HepG2 (cell line): ENCODE data around the gene ZNRF3. TPM values are rescaled to one million over a fixed set of nuclear protein-coding genes. Genes with fewer than 3 reads are reported as not detected.

ENCODE experiments used
- EED ChIP-seq: sonication (generic); formaldehyde crosslinking; IDR thresholded peaks from 2 replicates; pipeline ENCODE4 v1.5.0; 2020; ENCODE audit warnings: mild to moderate bottlenecking, missing genetic modification reagents
- FOSL1 ChIP-seq: sonication (generic); formaldehyde crosslinking; IDR thresholded peaks from 2 replicates; pipeline ENCODE4 v1.9.0; 2021; ENCODE audit warnings: missing genetic modification reagents, borderline replicate concordance
- FOXK2 ChIP-seq: fragments of 450-650 bp; IDR thresholded peaks from 2 replicates; pipeline ENCODE4 v1.6.1; 2016
- HDAC6 ChIP-seq: fragments of 200-600 bp; sonication (generic); IDR thresholded peaks from 2 replicates; pipeline ENCODE4 v1.7.0; 2017; ENCODE audit warnings: mild to moderate bottlenecking, antibody characterized with exemption, low read length, low read depth
- HNF4G ChIP-seq, 2 experiments: sonication (generic) in 1 of 2; formaldehyde crosslinking in 1 of 2; IDR thresholded peaks; 2 replicates each; pipeline versions ENCODE4 v1.4.0 to v1.6.1; 2011 to 2020; ENCODE audit warnings: borderline replicate concordance in 2 of 2, low read depth in 2 of 2, mild to moderate bottlenecking in 2 of 2, low read length in 1 of 2, missing genetic modification reagents in 1 of 2, moderate library complexity in 1 of 2
- HOXA9 ChIP-seq: sonication (generic); formaldehyde crosslinking; IDR thresholded peaks from 2 replicates; pipeline ENCODE4 v1.8.1; 2022; ENCODE audit warnings: missing genetic modification reagents, mild to moderate bottlenecking, moderate library complexity, borderline replicate concordance
- IKZF5 ChIP-seq: IDR thresholded peaks from 2 replicates; pipeline ENCODE4 v1.6.1; 2018; ENCODE audit warnings: missing genetic modification reagents, mild to moderate bottlenecking, missing compliant biosample characterization
- KMT2A ChIP-seq: sonication (generic); formaldehyde crosslinking; IDR thresholded peaks from 2 replicates; pipeline ENCODE4 v1.4.0; 2020; ENCODE audit warnings: missing genetic modification reagents
- MLX ChIP-seq: IDR thresholded peaks from 2 replicates; pipeline ENCODE4 v1.6.1; 2016
- MYNN ChIP-seq: sonication (generic); formaldehyde crosslinking; IDR thresholded peaks from 2 replicates; pipeline ENCODE4 v1.4.0; 2020; ENCODE audit warnings: mild to moderate bottlenecking, low read depth, missing genetic modification reagents
- REL ChIP-seq: sonication (generic); formaldehyde crosslinking; conservative IDR thresholded peaks from 2 replicates; pipeline ENCODE4 v1.8.0; 2022; ENCODE audit warnings: mild to moderate bottlenecking, missing genetic modification reagents, moderate library complexity
- RXRB ChIP-seq: IDR thresholded peaks from 2 replicates; pipeline ENCODE4 v1.6.1; 2016; ENCODE audit warnings: borderline replicate concordance, missing genetic modification reagents, missing compliant biosample characterization
- SIX4 ChIP-seq: sonication (generic); formaldehyde crosslinking; IDR thresholded peaks from 2 replicates; pipeline ENCODE4 v1.4.0; 2020; ENCODE audit warnings: missing genetic modification reagents
- TEAD2 ChIP-seq: sonication (generic); formaldehyde crosslinking; IDR thresholded peaks from 2 replicates; pipeline ENCODE4 v1.9.0; 2021; ENCODE audit warnings: missing genetic modification reagents
- TEAD3 ChIP-seq: optimal IDR thresholded peaks from 2 replicates; pipeline ENCODE3; 2016; ENCODE audit warnings: borderline replicate concordance
- THAP11 ChIP-seq: IDR thresholded peaks from 2 replicates; pipeline ENCODE4 v1.6.1; 2016; ENCODE audit warnings: missing biosample characterization, missing genetic modification reagents
- ZBTB7B ChIP-seq: sonication (generic); formaldehyde crosslinking; IDR thresholded peaks from 2 replicates; pipeline ENCODE4 v1.4.0; 2020; ENCODE audit warnings: missing genetic modification reagents
- ZC3H4 ChIP-seq: sonication (generic); formaldehyde crosslinking; IDR thresholded peaks from 2 replicates; pipeline ENCODE4 v1.4.0; 2020; ENCODE audit warnings: missing genetic modification reagents, borderline replicate concordance
- ZIK1 ChIP-seq: sonication (generic); formaldehyde crosslinking; IDR thresholded peaks from 2 replicates; pipeline ENCODE4 v1.5.0; 2020; ENCODE audit warnings: mild to moderate bottlenecking, low read depth, missing genetic modification reagents, borderline replicate concordance
- ZNF143 ChIP-seq: sonication (generic); formaldehyde crosslinking; IDR thresholded peaks from 2 replicates; pipeline ENCODE4 v1.4.0; 2020; ENCODE audit warnings: missing genetic modification reagents
- ZNF331 ChIP-seq: sonication (generic); formaldehyde crosslinking; IDR thresholded peaks from 2 replicates; pipeline ENCODE4 v1.4.0; 2020; ENCODE audit warnings: missing genetic modification reagents
- ZNF460 ChIP-seq: sonication (generic); formaldehyde crosslinking; IDR thresholded peaks from 2 replicates; pipeline ENCODE4 v1.5.1; 2020; ENCODE audit warnings: missing genetic modification reagents, mild to moderate bottlenecking, borderline replicate concordance
- ZNF816 ChIP-seq: sonication (generic); formaldehyde crosslinking; IDR thresholded peaks from 2 replicates; pipeline ENCODE4 v1.8.0; 2022; ENCODE audit warnings: missing genetic modification reagents, mild to moderate bottlenecking, borderline replicate concordance
- ZNF83 ChIP-seq: sonication (generic); formaldehyde crosslinking; IDR thresholded peaks from 2 replicates; pipeline ENCODE4 v1.4.0; 2020; ENCODE audit warnings: missing genetic modification reagents, mild to moderate bottlenecking, borderline replicate concordance
- ZNF850 ChIP-seq: sonication (generic); formaldehyde crosslinking; conservative IDR thresholded peaks from 2 replicates; pipeline ENCODE4 v1.9.0; 2021; ENCODE audit warnings: mild to moderate bottlenecking, missing genetic modification reagents
- polyA plus RNA-seq, 8 experiments: library from polyadenylated mRNA; depleted of rRNA in 3 of 8; stranded (reverse) in 7 of 8; unstranded in 1 of 8; fragments of >200 nt; fragmentation: Illumina TruSeq in 4 of 8; extraction: Trizol in 4 of 8; gene quantifications; 2 replicates each; pipeline versions ENCODE4 v1.2.1 to v1.2.3, GENCODE V29; 2011 to 2016; ENCODE audit warnings: low read depth in 4 of 8, missing spikeins in 1 of 8, mixed read lengths in 1 of 8; ENCODE audit not compliant: insufficient read depth in 1 of 8
- total RNA-seq, 5 experiments: library from RNA; depleted of rRNA; stranded (reverse); fragments of >200 nt; fragmentation: Illumina TruSeq; extraction: Trizol; gene quantifications; 2 replicates each; pipeline ENCODE4 v1.2.3, GENCODE V29; 2016; ENCODE audit warnings: low read depth in 1 of 5

The ZNRF3 gene
- total and polyA plus RNA-seq, 2 of the 13 experiments (the other 11 are each of a cell fraction or from before 2014, with no cell fraction given), result 20.3 to 36.7 TPM

DNA sequence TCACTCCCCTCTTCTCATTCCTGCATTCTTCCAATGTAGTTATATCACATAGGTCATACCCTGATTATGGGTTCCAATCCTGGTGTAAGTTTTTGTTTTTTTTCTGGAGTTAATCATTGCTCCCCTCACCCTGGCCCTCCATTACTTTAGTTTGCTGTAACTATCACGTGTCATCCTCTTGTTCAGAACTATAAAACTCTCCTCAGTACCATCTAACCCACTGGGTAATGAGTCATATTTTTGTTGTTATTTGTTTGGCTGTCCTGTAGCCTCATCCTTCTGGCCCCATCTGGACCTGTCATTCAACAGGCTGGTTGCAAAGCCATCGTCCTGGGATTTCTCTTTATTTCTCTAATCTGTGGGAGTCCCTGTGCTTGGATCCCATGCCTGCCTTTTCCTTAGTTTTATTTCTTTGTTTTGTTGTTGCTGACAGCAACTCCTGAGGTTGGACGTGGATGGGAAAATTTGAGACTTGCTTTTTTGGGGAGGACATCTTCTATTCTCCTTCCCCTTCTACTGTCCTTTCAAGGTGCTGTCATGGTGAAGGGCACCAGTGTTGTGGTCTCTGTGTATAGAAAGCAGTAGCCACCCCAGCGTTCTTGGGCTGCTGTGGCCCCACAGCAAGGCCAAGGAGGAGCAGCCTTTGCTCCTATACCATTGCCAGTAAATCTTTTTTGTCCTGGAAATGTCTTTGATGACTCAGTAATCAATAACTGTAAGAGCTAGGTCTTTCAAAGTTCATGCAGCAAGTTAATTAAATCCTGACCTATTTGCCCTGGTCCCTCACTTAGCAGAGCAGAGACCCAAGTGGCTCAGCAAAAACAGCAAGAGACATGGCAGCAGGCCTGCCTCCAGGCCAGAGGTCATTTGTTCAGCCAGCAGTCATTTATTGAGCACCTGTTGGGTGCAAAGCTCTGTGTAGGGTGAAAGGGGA, 95.8 kb downstream of the ZNRF3 start (continued):
- peak; percentile 76; the same call in 1 of the 2 replicates for TF ChIP-seq IKZF5
- no peak for TF ChIP-seq HDAC6
- no peak for TF ChIP-seq SIX4 (CRISPR knock-in tag)
- peak; percentile 81 for TF ChIP-seq MLX (CRISPR knock-in tag)
- no peak for TF ChIP-seq ZNF816 (CRISPR knock-in tag)
- TF ChIP-seq THAP11 (CRISPR knock-in tag), result peak; percentile 60; the same call in 1 of the 2 replicates
- TF ChIP-seq RXRB (CRISPR knock-in tag), result peak; percentile 90
- no peak for TF ChIP-seq KMT2A (CRISPR knock-in tag)
- peak; percentile 46; the same call in 1 of the 2 replicates for TF ChIP-seq ZNF331 (CRISPR knock-in tag)
- no peak for TF ChIP-seq ZNF143
- peak; percentile 52; the same call in 1 of the 2 replicates for TF ChIP-seq ZBTB7B (CRISPR knock-in tag)
- no peak for TF ChIP-seq MYNN (CRISPR knock-in tag)
- TF ChIP-seq ZIK1, result no peak
- TF ChIP-seq ZNF460 (CRISPR knock-in tag), result no peak
- TF ChIP-seq HNF4G (IDR thresholded peaks at IDR 0.05; ENCODE audit: borderline replicate concordance, low read depth, low read length), result peak; percentile 52; the same call in 1 of the 2 replicates
- 0 out of 2 replicates have a peak, but pooled peaks have one; percentile 19 for TF ChIP-seq HNF4G (CRISPR knock-in tag; IDR thresholded peaks at IDR 0.05; ENCODE audit: borderline replicate concordance, low read depth)
- TF ChIP-seq EED (CRISPR knock-in tag), result no peak
- no peak for TF ChIP-seq ZC3H4
- no peak for TF ChIP-seq TEAD3
- no peak for TF ChIP-seq TEAD2 (CRISPR knock-in tag)
- peak; percentile 82; the same call in 1 of the 2 replicates for TF ChIP-seq FOSL1 (CRISPR knock-in tag)
- TF ChIP-seq ZNF850, result no peak
- TF ChIP-seq HOXA9, result no peak
- TF ChIP-seq ZNF83 (CRISPR knock-in tag), result no peak
- TF ChIP-seq FOXK2, result no peak
- TF ChIP-seq REL (CRISPR knock-in tag), result no peak
